GM23248 (cell line): Measurements from ENCODE around the gene MET.

Experiments
- EZH2 ChIP-seq: fragments of 200-600 bp; sonication (generic); IDR thresholded peaks from 2 replicates; pipeline ENCODE4 v1.6.1; 2018; ENCODE audit warnings: antibody characterized with exemption, mild to moderate bottlenecking; ENCODE audit not compliant: insufficient read depth, poor library complexity, severe bottlenecking
- EZH2phosphoT487 ChIP-seq: fragments of 200-600 bp; sonication (generic); IDR thresholded peaks from 2 replicates; pipeline ENCODE4 v1.6.1; 2018; ENCODE audit warnings: antibody characterized with exemption, moderate library complexity, mild to moderate bottlenecking, low read depth; ENCODE audit not compliant: insufficient read depth

DNA sequence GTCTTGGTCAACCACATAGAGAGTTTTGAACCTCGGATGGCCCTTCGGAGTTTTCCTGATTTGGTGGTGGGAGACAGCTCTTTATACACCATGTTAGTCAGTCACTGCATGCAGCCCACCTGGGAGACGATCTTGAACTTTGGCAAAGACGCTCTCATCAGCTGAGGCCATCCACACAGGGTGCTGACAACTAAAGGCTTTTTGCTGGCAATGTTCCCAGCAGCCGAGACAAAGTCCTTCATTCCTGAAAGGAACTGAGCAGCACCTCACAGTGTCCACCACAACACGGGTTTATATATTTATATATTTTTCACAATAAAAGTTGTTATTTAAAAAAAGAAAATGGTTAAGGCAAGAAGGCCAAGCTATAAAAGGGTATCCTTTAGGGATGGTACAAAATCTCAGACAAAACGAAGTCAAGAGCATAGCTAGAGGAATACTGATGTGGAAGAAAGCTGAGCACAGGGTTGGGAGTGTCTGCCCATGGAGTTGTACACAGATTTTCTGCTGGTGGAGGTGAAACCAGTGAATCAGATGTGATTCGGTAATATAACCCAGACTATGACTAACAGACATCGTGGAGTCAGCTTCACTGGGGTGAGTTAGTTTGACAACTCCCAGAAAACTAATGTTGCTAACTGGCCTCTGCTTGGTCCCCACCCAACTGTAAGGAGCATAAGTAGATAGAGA, 163.0 kb downstream of the MET start:
- TF ChIP-seq EZH2phosphoT487 (no peak), EZH2 (no peak)
